SH-SY5Y (cell line): ENCODE measurements around the gene ARHGAP42.

Source experiments
- GATA2 ChIP-seq: IDR thresholded peaks from 2 replicates; pipeline ENCODE4 v1.6.1; 2011; ENCODE audit warnings: mild to moderate bottlenecking, low read depth, low read length
- GATA3 ChIP-seq: IDR thresholded peaks from 2 replicates; pipeline ENCODE4 v1.6.1; 2011; ENCODE audit warnings: low read depth, mild to moderate bottlenecking, low read length, moderate library complexity

DNA sequence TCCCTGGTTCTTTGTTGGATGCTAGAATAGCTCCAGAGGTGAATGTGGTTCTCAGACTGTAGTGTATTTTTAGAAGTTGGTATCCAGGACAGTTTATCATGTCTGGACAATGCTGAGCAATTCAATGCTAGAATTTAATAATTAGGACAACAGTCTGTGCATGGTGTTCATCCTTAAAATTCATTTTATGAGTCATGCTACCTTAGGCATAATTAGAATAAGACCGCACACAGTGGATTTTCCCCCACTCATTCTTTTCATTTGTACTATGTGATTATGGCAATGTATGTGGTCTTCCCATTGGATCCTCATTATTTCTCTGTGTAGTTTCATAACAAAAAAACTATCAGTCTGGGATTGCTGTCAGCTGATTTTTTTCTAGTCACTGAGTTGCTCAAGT, 196.7 kb downstream of the ARHGAP42 start:
- TF ChIP-seq GATA3 (no peak), GATA2 (no peak)
